WERI-Rb-1 (cell line): ENCODE results near the gene EN2.

Source experiments
- DNase-seq: peaks from one replicate; pipeline ENCODE4 v3.0.0-alpha.2; 2020
- H3K27ac ChIP-seq: fragments of 250-450 bp; sonication (Bioruptor Pico); 2 replicates; pipeline ENCODE4 v1.5.1; 2020; ENCODE audit warnings: mild to moderate bottlenecking, moderate library complexity
- H3K27me3 ChIP-seq: fragments of 250-450 bp; sonication (Bioruptor Pico); 2 replicates; pipeline ENCODE4 v1.5.1; 2021; ENCODE audit warnings: mild to moderate bottlenecking, low read depth, moderate library complexity; ENCODE audit not compliant: insufficient read depth, severe bottlenecking
- H3K36me3 ChIP-seq: fragments of 250-450 bp; sonication (Bioruptor Pico); 2 replicates; pipeline ENCODE4 v1.5.1; 2020; ENCODE audit warnings: mild to moderate bottlenecking, moderate library complexity
- H3K4me3 ChIP-seq: 2 replicates; pipeline ENCODE4 v1.5.1; 2011; ENCODE audit warnings: low read depth, mild to moderate bottlenecking, control low read depth, low read length
- H3K9me3 ChIP-seq: fragments of 250-450 bp; sonication (Bioruptor Pico); 2 replicates; pipeline ENCODE4 v1.5.1; 2021; ENCODE audit warnings: mild to moderate bottlenecking, moderate library complexity; ENCODE audit not compliant: severe bottlenecking
- CTCF ChIP-seq: IDR thresholded peaks from 2 replicates; pipeline ENCODE4 v1.5.1; 2011; ENCODE audit warnings: low read depth, mild to moderate bottlenecking, control low read depth, inconsistent platforms, low read length

Gene EN2

GRCh38 chr7:155447603-155448002 is 10.3 kb upstream of the EN2 start:
- no peaks in the 10 kb centered on the region for H3K36me3 ChIP-seq
- H3K4me3 ChIP-seq: no peak overlapping the region
- H3K27ac ChIP-seq: no peak overlapping the region
- no peak for DNase-seq
- H3K27me3 ChIP-seq: peaks cover 86% of the 10 kb centered on the region
- no peak for TF ChIP-seq CTCF
- H3K9me3 ChIP-seq: no peaks in the 10 kb centered on the region

GRCh38 chr7:155448632-155449007 is 9.3 kb upstream of the EN2 start:
- Histone ChIP-seq H3K9me3 (no peaks in the 10 kb centered on the region), H3K36me3 (no peaks in the 10 kb centered on the region), H3K4me3 (no peak overlapping the region), H3K27me3 (peaks cover 86% of the 10 kb centered on the region), H3K27ac (no peak overlapping the region)
- DNase-seq: no peak
- no peak for TF ChIP-seq CTCF

GRCh38 chr7:155449008-155449868 is 8.7 kb upstream of the EN2 start:
- Histone ChIP-seq H3K27ac (no peak overlapping the region), H3K4me3 (no peak overlapping the region), H3K36me3 (no peaks in the 10 kb centered on the region), H3K27me3 (peaks cover 86% of the 10 kb centered on the region), H3K9me3 (no peaks in the 10 kb centered on the region)
- no peak for TF ChIP-seq CTCF
- no peak for DNase-seq

- no peak overlapping the region for H3K4me3 ChIP-seq
- DNase-seq: no peak
- H3K9me3 ChIP-seq: no peaks in the 10 kb centered on the region
Observed at GRCh38 chr7:155449869-155450557, 7.9 kb upstream of the EN2 start.

GRCh38 chr7:155450558-155450969 is 7.4 kb upstream of the EN2 start:
- DNase-seq: no peak
- Histone ChIP-seq H3K27me3 (peaks cover 91% of the 10 kb centered on the region), H3K36me3 (no peaks in the 10 kb centered on the region), H3K27ac (no peak overlapping the region), H3K9me3 (no peaks in the 10 kb centered on the region), H3K4me3 (no peak overlapping the region)
- no peak for TF ChIP-seq CTCF

More at GRCh38 chr7:155449869-155450557, 7.9 kb upstream of the EN2 start:
- no peaks in the 10 kb centered on the region for H3K36me3 ChIP-seq
- no peak overlapping the region for H3K27ac ChIP-seq
- peaks cover 88% of the 10 kb centered on the region for H3K27me3 ChIP-seq
- no peak for TF ChIP-seq CTCF
